GM18517 (cell line): ENCODE results near the gene OVOL1.

Source experiments
- ATAC-seq: cut with Tn5 transposase; IDR thresholded peaks from one replicate; pipeline ENCODE4 v1.9.1; 2021; ENCODE audit warnings: mild to moderate bottlenecking, moderate library complexity; ENCODE audit not compliant: unreplicated experiment

Gene OVOL1

GRCh38 chr11:65777241-65777640, 9.6 kb upstream of the OVOL1 start:
- no peak for ATAC-seq

- no peak for ATAC-seq
These were observed 9.0 kb upstream of the OVOL1 start for GRCh38 chr11:65777821-65778361.

- ATAC-seq: no peak
These were observed 8.4 kb upstream of the OVOL1 start for GRCh38 chr11:65778431-65778900.

- ATAC-seq: no peak
These were observed 7.8 kb upstream of the OVOL1 start for GRCh38 chr11:65778901-65779668.

- ATAC-seq: no peak
These were observed 7.3 kb upstream of the OVOL1 start for GRCh38 chr11:65779669-65779918.

- ATAC-seq: peak; percentile 46
These were observed 6.7 kb upstream of the OVOL1 start for GRCh38 chr11:65779919-65780769.

- peak; percentile 47 for ATAC-seq
These were observed 6.1 kb upstream of the OVOL1 start, which contains the start of gene AP5B1 for GRCh38 chr11:65780770-65781151. AP5B1 (minus strand) TSS chr11:65780976; CDS start chr11:65780591, 385 bp downstream.

- peak; percentile 41 for ATAC-seq
These were observed 5.5 kb upstream of the OVOL1 start for GRCh38 chr11:65781152-65781961.

GRCh38 chr11:65781962-65782815, 4.7 kb upstream of the OVOL1 start:
- no peak for ATAC-seq

- no peak for ATAC-seq
These were observed 4.0 kb upstream of the OVOL1 start for GRCh38 chr11:65782816-65783228.

GRCh38 chr11:65785319-65786007, 1.4 kb upstream of the OVOL1 start:
- ATAC-seq: no peak

- ATAC-seq: no peak
These were observed 666 bp upstream of the OVOL1 start for GRCh38 chr11:65786008-65786785.

- no peak for ATAC-seq
These were observed 1.1 kb downstream of the OVOL1 start for GRCh38 chr11:65787649-65788622.

GRCh38 chr11:65788821-65789220, 2.0 kb downstream of the OVOL1 start:
- ATAC-seq: no peak

- no peak for ATAC-seq
These were observed 2.6 kb downstream of the OVOL1 start for GRCh38 chr11:65789230-65790103.

- no peak for ATAC-seq
These were observed 3.4 kb downstream of the OVOL1 start for GRCh38 chr11:65790104-65790901.
